ENCODE data around the gene EEPD1.

EEPD1 gene

DNA sequence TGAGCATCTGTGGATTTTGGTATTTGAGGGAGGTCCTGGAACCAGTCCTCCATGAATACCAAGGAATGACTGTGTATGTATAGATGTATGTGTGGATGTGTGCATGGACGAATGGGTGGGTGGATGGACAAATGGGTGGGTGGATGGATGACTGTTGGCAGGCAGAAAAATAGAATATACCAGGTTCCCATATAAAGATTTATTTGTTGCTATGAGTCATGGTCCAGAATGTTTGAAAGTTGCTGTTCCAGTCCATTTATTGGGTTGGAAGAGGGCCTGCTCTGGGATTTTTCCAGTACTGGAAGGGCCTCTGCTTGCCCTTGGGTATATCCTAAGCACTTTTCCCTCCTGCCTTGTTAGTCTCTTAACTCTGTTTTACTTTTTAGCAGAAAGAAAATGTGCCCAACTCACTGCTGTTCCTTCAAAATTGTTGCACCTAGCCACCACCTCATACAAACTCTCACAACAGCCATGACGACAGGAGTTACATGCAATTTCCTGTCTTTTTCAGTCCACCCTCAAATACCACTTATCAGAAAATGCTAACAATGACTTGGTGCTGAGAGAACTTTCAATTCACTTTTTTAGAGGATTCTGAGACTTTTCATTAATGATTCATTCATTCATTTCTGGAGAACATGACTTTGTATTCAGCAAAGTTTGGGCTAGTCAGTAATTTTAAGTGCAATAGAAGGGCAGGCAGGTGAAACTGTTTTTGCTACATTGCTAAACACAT, 108.1 kb downstream of the EEPD1 start:
- Mint-ChIP-seq H3K36me3 (no peaks in the 10 kb centered on the region), H3K9me3 (ENCODE audit: low read depth) (peaks cover 6% of the 10 kb centered on the region), H3K4me3 (no peak overlapping the region), H3K27me3 (no peaks in the 10 kb centered on the region), H3K27ac (no peak overlapping the region), H3K4me1 (ENCODE audit: low read depth) (peaks cover 16% of the 10 kb centered on the region)

- Mint-ChIP-seq H3K4me1 (ENCODE audit: low read depth) (peaks cover 16% of the 10 kb centered on the region), H3K27me3 (no peaks in the 10 kb centered on the region), H3K36me3 (peaks cover 2% of the 10 kb centered on the region), H3K4me3 (no peak overlapping the region), H3K9me3 (ENCODE audit: low read depth) (no peaks in the 10 kb centered on the region), H3K27ac (no peak overlapping the region)
Observed at GRCh38 chr7:36262309-36263094, 109.4 kb downstream of the EEPD1 start.

DNA sequence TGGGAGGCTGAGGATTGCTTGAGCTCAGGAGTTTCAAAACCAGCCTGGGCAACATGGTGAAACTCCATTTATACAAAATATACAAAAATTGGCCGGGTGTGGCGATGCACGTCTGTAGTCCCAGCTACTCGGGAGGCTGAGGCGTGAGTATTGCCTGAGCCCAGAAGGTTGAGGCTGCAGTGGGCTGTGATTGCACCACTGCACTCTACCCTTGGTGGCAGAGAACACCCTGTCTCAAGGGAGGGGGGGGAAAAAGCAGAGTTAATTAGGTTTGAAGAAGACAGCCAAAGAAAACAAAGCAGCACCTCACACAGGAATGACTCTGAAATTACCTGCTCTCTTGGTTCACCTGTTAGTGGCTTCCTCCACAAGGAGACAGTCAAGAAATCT, 110.0 kb downstream of the EEPD1 start:
- H3K36me3 Mint-ChIP-seq, result peaks cover 3% of the 10 kb centered on the region
- no peaks in the 10 kb centered on the region for H3K27me3 Mint-ChIP-seq
- H3K9me3 Mint-ChIP-seq (ENCODE audit: low read depth), result no peaks in the 10 kb centered on the region
- peaks cover 16% of the 10 kb centered on the region for H3K4me1 Mint-ChIP-seq (ENCODE audit: low read depth)
- no peak overlapping the region for H3K27ac Mint-ChIP-seq
- no peak overlapping the region for H3K4me3 Mint-ChIP-seq

GRCh38 chr7:36264123-36264801, 111.2 kb downstream of the EEPD1 start:
- peaks cover 3% of the 10 kb centered on the region for H3K36me3 Mint-ChIP-seq
- no peaks in the 10 kb centered on the region for H3K27me3 Mint-ChIP-seq
- H3K9me3 Mint-ChIP-seq (ENCODE audit: low read depth), result no peaks in the 10 kb centered on the region
- H3K27ac Mint-ChIP-seq, result no peak overlapping the region
- H3K4me3 Mint-ChIP-seq, result no peak overlapping the region
- peaks cover 16% of the 10 kb centered on the region for H3K4me1 Mint-ChIP-seq (ENCODE audit: low read depth)

GRCh38 chr7:36264913-36265516, 112.0 kb downstream of the EEPD1 start:
- Mint-ChIP-seq H3K36me3 (peaks cover 3% of the 10 kb centered on the region), H3K4me3 (no peak overlapping the region), H3K9me3 (ENCODE audit: low read depth) (no peaks in the 10 kb centered on the region), H3K4me1 (ENCODE audit: low read depth) (peaks cover 16% of the 10 kb centered on the region), H3K27ac (no peak overlapping the region), H3K27me3 (no peaks in the 10 kb centered on the region)

GRCh38 chr7:36265680-36266079, 112.6 kb downstream of the EEPD1 start:
- Mint-ChIP-seq H3K4me3 (no peak overlapping the region), H3K36me3 (peaks cover 3% of the 10 kb centered on the region), H3K27ac (no peak overlapping the region), H3K9me3 (ENCODE audit: low read depth) (no peaks in the 10 kb centered on the region), H3K4me1 (ENCODE audit: low read depth) (peaks cover 16% of the 10 kb centered on the region), H3K27me3 (no peaks in the 10 kb centered on the region)

DNA sequence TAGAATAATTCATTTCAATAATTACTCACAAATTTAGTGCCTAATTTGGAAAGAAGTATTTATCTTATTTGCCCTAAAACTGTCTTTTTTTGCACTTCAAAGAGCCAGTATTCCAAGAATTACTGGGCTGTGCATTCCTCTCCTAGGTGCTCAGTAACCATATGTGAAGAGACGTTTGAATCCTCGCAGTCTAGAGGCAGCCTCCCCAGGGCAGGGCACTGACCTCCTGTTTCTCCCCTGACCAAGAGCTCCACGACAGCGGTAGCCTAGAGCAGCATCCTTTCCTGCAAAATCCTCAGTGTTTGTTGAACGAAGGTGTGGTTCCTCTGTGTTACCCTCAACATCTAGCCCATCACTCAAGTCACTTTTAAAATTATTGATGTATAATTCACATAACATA, 113.1 kb downstream of the EEPD1 start:
- peaks cover 3% of the 10 kb centered on the region for H3K36me3 Mint-ChIP-seq
- no peaks in the 10 kb centered on the region for H3K9me3 Mint-ChIP-seq (ENCODE audit: low read depth)
- H3K27me3 Mint-ChIP-seq, result no peaks in the 10 kb centered on the region
- no peak overlapping the region for H3K27ac Mint-ChIP-seq
- H3K4me1 Mint-ChIP-seq (ENCODE audit: low read depth), result peaks cover 14% of the 10 kb centered on the region
- no peak overlapping the region for H3K4me3 Mint-ChIP-seq

GRCh38 chr7:36266683-36267082, 113.6 kb downstream of the EEPD1 start:
- no peaks in the 10 kb centered on the region for H3K27me3 Mint-ChIP-seq
- no peak overlapping the region for H3K27ac Mint-ChIP-seq
- H3K4me3 Mint-ChIP-seq, result no peak overlapping the region
- H3K9me3 Mint-ChIP-seq (ENCODE audit: low read depth), result no peaks in the 10 kb centered on the region
- peaks cover 10% of the 10 kb centered on the region for H3K4me1 Mint-ChIP-seq (ENCODE audit: low read depth)
- peaks cover 3% of the 10 kb centered on the region for H3K36me3 Mint-ChIP-seq

DNA sequence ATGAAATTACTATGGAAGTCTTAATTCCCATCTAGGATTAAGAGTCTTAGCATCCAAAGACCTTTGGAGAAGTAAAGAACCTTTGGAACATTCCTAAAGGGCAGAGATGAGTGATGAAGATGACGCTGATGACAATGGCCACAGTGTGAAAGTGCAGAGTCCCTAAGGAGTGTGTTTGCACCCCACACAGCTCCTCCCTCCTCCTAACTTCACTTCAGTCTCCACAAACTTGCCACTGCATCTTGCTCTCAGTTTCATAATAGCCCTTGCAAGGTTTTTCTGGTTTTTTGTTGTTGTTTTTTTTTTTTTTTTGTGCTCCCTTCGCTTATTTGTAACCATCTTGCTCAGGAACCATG, 119.1 kb downstream of the EEPD1 start:
- Mint-ChIP-seq H3K36me3 (peaks cover 3% of the 10 kb centered on the region), H3K27ac (no peak overlapping the region), H3K4me1 (ENCODE audit: low read depth) (peaks cover 3% of the 10 kb centered on the region), H3K9me3 (ENCODE audit: low read depth) (no peaks in the 10 kb centered on the region), H3K27me3 (no peaks in the 10 kb centered on the region), H3K4me3 (no peak overlapping the region)

- no peaks in the 10 kb centered on the region for H3K27me3 Mint-ChIP-seq
- no peak overlapping the region for H3K4me3 Mint-ChIP-seq
- no peaks in the 10 kb centered on the region for H3K9me3 Mint-ChIP-seq (ENCODE audit: low read depth)
- peaks cover 3% of the 10 kb centered on the region for H3K4me1 Mint-ChIP-seq (ENCODE audit: low read depth)
- H3K36me3 Mint-ChIP-seq, result no peaks in the 10 kb centered on the region
- H3K27ac Mint-ChIP-seq, result no peak overlapping the region
Observed at GRCh38 chr7:36272567-36273269, 119.7 kb downstream of the EEPD1 start.

DNA sequence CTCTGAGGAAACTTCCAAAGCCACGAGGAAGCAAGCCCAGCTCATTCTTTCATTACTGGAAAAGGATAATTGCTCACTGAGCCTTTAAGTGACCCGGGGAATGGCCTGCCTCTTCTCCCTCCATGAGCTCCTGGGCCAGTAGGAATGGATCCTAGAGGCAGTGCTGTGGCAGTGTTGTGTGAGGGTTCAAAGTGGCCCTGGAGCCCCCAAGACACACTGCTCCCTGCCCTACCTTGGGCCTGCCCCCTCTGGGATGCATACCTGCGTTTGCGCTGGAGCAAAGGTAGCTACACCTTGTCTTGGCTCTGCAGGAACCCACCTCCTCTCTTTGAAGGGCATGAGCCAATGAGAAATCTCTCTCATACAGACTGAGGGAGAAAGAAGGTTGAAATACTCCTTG, 120.8 kb downstream of the EEPD1 start:
- H3K27me3 Mint-ChIP-seq, result no peaks in the 10 kb centered on the region
- H3K27ac Mint-ChIP-seq, result no peak overlapping the region
- H3K36me3 Mint-ChIP-seq, result no peaks in the 10 kb centered on the region
- H3K9me3 Mint-ChIP-seq (ENCODE audit: low read depth), result no peaks in the 10 kb centered on the region
- peaks cover 3% of the 10 kb centered on the region for H3K4me1 Mint-ChIP-seq (ENCODE audit: low read depth)
- H3K4me3 Mint-ChIP-seq, result no peak overlapping the region

DNA sequence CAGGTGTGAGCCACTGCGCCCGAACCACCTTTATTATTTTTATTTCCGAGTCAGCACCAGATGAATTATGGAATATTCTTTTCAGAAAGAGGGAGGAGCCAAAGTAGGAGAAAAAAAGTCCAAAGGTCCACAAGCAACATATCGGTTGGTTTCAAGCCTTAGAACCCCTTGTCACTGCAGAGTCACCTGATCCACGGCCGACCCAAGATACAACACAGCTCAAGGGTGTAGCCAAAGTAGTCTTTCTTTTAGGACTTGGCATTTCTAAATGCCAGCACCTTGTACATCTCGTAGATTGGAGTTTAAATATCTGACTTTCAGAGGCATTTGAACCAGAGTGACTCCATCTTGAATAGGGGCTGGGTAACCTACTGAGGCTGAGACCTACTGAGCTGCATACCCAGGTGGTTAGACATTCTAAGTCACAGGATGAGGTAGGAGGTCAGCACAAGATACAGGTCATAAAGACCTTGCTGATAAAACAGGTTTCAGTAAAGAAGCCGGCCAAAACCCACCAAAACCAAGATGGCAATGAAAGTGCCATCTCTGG, 122.8 kb downstream of the EEPD1 start:
- no peak overlapping the region for H3K4me3 Mint-ChIP-seq
- H3K36me3 Mint-ChIP-seq, result no peaks in the 10 kb centered on the region
- no peak overlapping the region for H3K27ac Mint-ChIP-seq
- peaks cover 3% of the 10 kb centered on the region for H3K4me1 Mint-ChIP-seq (ENCODE audit: low read depth)
- H3K27me3 Mint-ChIP-seq, result no peaks in the 10 kb centered on the region
- H3K9me3 Mint-ChIP-seq (ENCODE audit: low read depth), result no peaks in the 10 kb centered on the region

GRCh38 chr7:36276428-36277248, 123.6 kb downstream of the EEPD1 start:
- Mint-ChIP-seq H3K27me3 (no peaks in the 10 kb centered on the region), H3K9me3 (ENCODE audit: low read depth) (no peaks in the 10 kb centered on the region), H3K27ac (no peak overlapping the region), H3K4me1 (ENCODE audit: low read depth) (peaks cover 3% of the 10 kb centered on the region), H3K36me3 (no peaks in the 10 kb centered on the region), H3K4me3 (no peak overlapping the region)

DNA sequence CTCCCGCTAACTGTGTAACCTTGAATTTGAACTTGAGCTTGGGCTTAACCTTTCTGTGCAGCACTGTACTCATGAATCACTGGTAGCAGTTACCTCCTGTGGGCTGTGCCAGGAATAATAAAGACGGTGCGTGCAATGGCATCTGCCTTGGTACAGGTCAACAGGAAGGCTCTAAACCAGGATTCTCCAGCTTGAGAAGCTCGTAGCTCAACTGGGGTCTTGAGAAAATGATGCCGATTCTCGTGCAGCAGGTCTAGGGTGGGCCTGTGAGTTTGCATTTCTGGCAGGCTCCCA, 124.1 kb downstream of the EEPD1 start:
- no peak overlapping the region for H3K4me3 Mint-ChIP-seq
- peaks cover 3% of the 10 kb centered on the region for H3K4me1 Mint-ChIP-seq (ENCODE audit: low read depth)

More for the DNA sequence above, 124.1 kb downstream of the EEPD1 start:
- Mint-ChIP-seq H3K27ac (no peak overlapping the region), H3K9me3 (ENCODE audit: low read depth) (no peaks in the 10 kb centered on the region), H3K36me3 (no peaks in the 10 kb centered on the region), H3K27me3 (no peaks in the 10 kb centered on the region)

All from activated naive CD8-positive, alpha-beta T cell (primary cell).